Gastroesophageal sphincter (tissue), 4 donors: ENCODE measurements around the gene CLDN18. TPM values are rescaled to one million over a fixed set of nuclear protein-coding genes. Genes with fewer than 3 reads are reported as not detected.

Experiments
- ATAC-seq: fragments of 150-250 bp; one replicate; pipeline ENCODE4 v1.9.1; 2016; ENCODE audit warnings: mild to moderate bottlenecking, moderate library complexity
- H3K27ac ChIP-seq, 4 donors: fragments of 200-600 bp; sonication (generic) in 3 of 4; 1 replicate in 3 of 4; 2 replicates in 1 of 4; pipeline ENCODE4 v1.5.1; 2016 to 2019
- H3K27me3 ChIP-seq: fragments of 200-600 bp; sonication (generic); one replicate; pipeline ENCODE4 v1.5.1; 2019
- H3K36me3 ChIP-seq, 2 donors: fragments of 200-600 bp; sonication (generic); one replicate each; pipeline ENCODE4 v1.5.1; 2019; ENCODE audit warnings: control low read depth in 1 of 2
- H3K4me1 ChIP-seq, 3 donors: fragments of 200-600 bp; sonication (generic); 1 replicate in 2 of 3; 2 replicates in 1 of 3; pipeline ENCODE4 v1.5.1; 2016 to 2019; ENCODE audit warnings: control low read depth in 2 of 3
- H3K4me3 ChIP-seq, 2 donors: fragments of 200-600 bp; sonication (generic); one replicate each; pipeline ENCODE4 v1.5.1; 2019; ENCODE audit warnings: mild to moderate bottlenecking in 1 of 2, moderate library complexity in 1 of 2
- H3K9me3 ChIP-seq, 3 donors: fragments of 200-600 bp; sonication (generic); one replicate each; pipeline ENCODE4 v1.5.1; 2017 to 2019; ENCODE audit warnings: control low read depth in 2 of 3
- EP300 ChIP-seq: sonication (generic); formaldehyde crosslinking; IDR thresholded peaks from one replicate; pipeline ENCODE4 v1.6.1; 2017; ENCODE audit warnings: antibody characterized with exemption, mild to moderate bottlenecking
- POLR2A ChIP-seq, 2 donors: fragments of 450-650 bp; IDR thresholded peaks; one replicate each; pipeline ENCODE4 v1.6.1; 2017; ENCODE audit warnings: antibody characterized with exemption in 2 of 2, mild to moderate bottlenecking in 2 of 2, moderate library complexity in 1 of 2
- POLR2AphosphoS5 ChIP-seq: sonication (generic); formaldehyde crosslinking; IDR thresholded peaks from one replicate; pipeline ENCODE4 v1.6.1; 2017; ENCODE audit warnings: antibody characterized with exemption
- WGBS, 2 donors: methylation state at CpG; one replicate each; pipeline ENCODE4 v1.1.5; 2018; ENCODE audit warnings: low coverage in 1 of 2; 5-methylcytosine and 5-hydroxymethylcytosine counted together
- total RNA-seq, 4 donors: library from RNA; depleted of rRNA; stranded (reverse); fragments of >200 nt; gene quantifications; one replicate each; pipeline ENCODE4 v1.1.0, GENCODE V29; 2016
- TF ChIP-seq, protein P1 (sequence below), 4 experiments: fragments of 200-600 bp in 2 of 4; fragments of 450-650 bp in 2 of 4; sonication (generic) in 1 of 4; IDR thresholded peaks; one replicate each; pipeline ENCODE4 v1.5.1; 2017 to 2019; ENCODE audit warnings: antibody characterized with exemption in 4 of 4, mild to moderate bottlenecking in 2 of 4, moderate library complexity in 2 of 4

CLDN18 gene
- total RNA-seq, 4 donors from 2014 or later, result not detected

DNA sequence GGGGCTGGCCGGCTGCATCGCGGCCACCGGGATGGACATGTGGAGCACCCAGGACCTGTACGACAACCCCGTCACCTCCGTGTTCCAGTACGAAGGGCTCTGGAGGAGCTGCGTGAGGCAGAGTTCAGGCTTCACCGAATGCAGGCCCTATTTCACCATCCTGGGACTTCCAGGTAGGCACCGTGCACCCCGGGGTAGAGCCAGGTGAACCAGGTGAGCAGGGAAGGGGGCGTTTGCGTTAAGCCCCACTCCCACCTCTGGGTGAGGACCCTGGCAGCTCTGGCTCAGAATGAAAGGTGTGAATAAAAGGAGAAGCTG lies 267 bp downstream of the CLDN18 start:
- no peak overlapping the region for H3K27ac ChIP-seq
- no peaks in the 10 kb centered on the region for H3K9me3 ChIP-seq
- H3K4me3 ChIP-seq, result no peak overlapping the region
- H3K36me3 ChIP-seq, result peaks cover 0 to 4% of the 10 kb centered on the region in 2 donors
- no peaks in the 10 kb centered on the region for H3K4me1 ChIP-seq
- TF ChIP-seq POLR2AphosphoS5 (no peak), POLR2A (IDR thresholded peaks at IDR 0.05) (no peak), EP300 (no peak)
- TF ChIP-seq, protein P1, sequence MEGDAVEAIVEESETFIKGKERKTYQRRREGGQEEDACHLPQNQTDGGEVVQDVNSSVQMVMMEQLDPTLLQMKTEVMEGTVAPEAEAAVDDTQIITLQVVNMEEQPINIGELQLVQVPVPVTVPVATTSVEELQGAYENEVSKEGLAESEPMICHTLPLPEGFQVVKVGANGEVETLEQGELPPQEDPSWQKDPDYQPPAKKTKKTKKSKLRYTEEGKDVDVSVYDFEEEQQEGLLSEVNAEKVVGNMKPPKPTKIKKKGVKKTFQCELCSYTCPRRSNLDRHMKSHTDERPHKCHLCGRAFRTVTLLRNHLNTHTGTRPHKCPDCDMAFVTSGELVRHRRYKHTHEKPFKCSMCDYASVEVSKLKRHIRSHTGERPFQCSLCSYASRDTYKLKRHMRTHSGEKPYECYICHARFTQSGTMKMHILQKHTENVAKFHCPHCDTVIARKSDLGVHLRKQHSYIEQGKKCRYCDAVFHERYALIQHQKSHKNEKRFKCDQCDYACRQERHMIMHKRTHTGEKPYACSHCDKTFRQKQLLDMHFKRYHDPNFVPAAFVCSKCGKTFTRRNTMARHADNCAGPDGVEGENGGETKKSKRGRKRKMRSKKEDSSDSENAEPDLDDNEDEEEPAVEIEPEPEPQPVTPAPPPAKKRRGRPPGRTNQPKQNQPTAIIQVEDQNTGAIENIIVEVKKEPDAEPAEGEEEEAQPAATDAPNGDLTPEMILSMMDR (IDR thresholded peaks at IDR 0.05), result no peak
- no peak for ATAC-seq
- H3K27me3 ChIP-seq, result no peaks in the 10 kb centered on the region
- WGBS, 2 donors, result 100% methylated on average over 2 of the region's 14 CpGs; no CpG with 5 or more reads in 1 of the 2 donors

DNA sequence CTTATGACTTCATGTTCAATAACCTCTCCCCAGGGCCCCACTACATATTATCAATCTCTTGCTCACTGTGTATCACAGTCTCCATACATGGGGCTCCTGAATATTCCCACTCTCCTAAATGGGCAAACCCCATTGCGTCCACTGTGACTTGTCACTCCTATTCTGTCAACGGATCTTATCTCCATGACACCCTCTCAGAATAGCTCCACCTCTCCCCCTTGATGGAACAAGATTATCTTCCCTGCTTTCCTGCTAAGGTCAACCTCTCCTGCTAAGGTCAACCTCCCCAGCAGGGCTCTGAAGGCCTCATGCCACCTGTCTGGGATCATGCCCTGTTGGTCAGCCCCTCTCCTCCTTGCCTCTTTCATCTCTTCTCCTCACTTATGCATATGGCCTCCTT lies 1.8 kb downstream of the CLDN18 start:
- Histone ChIP-seq H3K27me3 (no peaks in the 10 kb centered on the region), H3K9me3 (no peaks in the 10 kb centered on the region), H3K4me3 (no peak overlapping the region), H3K36me3 (peaks cover 0 to 4% of the 10 kb centered on the region in 2 donors), H3K4me1 (no peaks in the 10 kb centered on the region), H3K27ac (no peak overlapping the region)
- no peak for TF ChIP-seq POLR2A (IDR thresholded peaks at IDR 0.05)
- TF ChIP-seq EP300, result no peak
- TF ChIP-seq POLR2AphosphoS5, result no peak
- TF ChIP-seq, protein P1 (IDR thresholded peaks at IDR 0.05), result no peak
- no peak for ATAC-seq
- WGBS, 2 donors, result 50 to 62% methylated on average over 2 of the region's 2 CpGs

DNA sequence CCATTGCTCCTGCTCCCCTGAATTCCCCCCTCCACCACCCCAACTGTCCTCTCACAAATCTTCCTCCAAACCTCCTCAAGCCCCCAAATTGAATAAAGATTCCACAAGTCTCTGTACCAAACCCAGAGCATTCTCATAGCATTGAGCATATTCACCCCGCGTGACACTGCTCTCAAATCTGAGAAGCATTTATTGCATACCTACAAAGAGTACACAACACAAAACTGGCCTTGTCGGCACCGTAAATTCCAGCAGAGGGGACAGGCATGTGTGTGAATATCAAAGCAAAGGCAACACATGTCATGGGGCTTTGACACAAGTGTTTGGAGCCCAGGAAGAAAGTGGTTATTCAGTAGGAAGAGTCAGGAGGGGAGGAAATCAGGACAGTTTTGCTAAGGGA lies 2.6 kb downstream of the CLDN18 start:
- Histone ChIP-seq H3K27me3 (no peaks in the 10 kb centered on the region), H3K36me3 (peaks cover 0 to 4% of the 10 kb centered on the region in 2 donors), H3K27ac (no peak overlapping the region), H3K9me3 (no peaks in the 10 kb centered on the region), H3K4me3 (no peak overlapping the region), H3K4me1 (no peaks in the 10 kb centered on the region)
- 93 to 100% methylated on average over 3 to 4 of the region's 4 CpGs for WGBS, 2 donors
- no peak for ATAC-seq
- TF ChIP-seq POLR2AphosphoS5 (no peak), EP300 (no peak), POLR2A (IDR thresholded peaks at IDR 0.05) (no peak)
- TF ChIP-seq, protein P1 (IDR thresholded peaks at IDR 0.05), result no peak

DNA sequence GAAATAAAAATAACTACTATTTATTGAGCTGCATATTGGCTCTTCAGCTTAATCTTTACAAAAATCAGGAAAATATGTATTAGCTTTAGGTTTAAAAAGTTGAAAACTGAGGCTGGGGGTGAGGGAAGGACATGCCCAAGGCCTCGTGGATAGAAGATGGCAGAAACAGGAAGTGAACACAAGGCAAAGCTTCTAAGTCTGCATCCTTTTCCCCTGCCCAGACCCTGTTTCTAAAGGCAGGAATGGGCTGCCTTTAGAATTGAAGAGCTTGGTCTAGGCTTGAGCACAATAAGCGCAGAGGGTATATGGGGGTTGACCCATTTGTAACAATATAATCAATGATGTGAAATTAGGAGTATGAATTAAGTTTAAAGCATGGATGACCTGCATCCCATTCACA lies 6.1 kb downstream of the CLDN18 start:
- Histone ChIP-seq H3K27me3 (no peaks in the 10 kb centered on the region), H3K36me3 (peaks cover 0 to 4% of the 10 kb centered on the region in 2 donors), H3K4me1 (no peaks in the 10 kb centered on the region), H3K9me3 (no peaks in the 10 kb centered on the region), H3K27ac (no peak overlapping the region), H3K4me3 (no peak overlapping the region)
- no peak for ATAC-seq
- TF ChIP-seq, protein P1 (IDR thresholded peaks at IDR 0.05), result no peak
- TF ChIP-seq POLR2AphosphoS5, result no peak
- no peak for TF ChIP-seq EP300
- TF ChIP-seq POLR2A (IDR thresholded peaks at IDR 0.05), result no peak
- 75 to 77% methylated on average over 2 of the region's 2 CpGs for WGBS, 2 donors

DNA sequence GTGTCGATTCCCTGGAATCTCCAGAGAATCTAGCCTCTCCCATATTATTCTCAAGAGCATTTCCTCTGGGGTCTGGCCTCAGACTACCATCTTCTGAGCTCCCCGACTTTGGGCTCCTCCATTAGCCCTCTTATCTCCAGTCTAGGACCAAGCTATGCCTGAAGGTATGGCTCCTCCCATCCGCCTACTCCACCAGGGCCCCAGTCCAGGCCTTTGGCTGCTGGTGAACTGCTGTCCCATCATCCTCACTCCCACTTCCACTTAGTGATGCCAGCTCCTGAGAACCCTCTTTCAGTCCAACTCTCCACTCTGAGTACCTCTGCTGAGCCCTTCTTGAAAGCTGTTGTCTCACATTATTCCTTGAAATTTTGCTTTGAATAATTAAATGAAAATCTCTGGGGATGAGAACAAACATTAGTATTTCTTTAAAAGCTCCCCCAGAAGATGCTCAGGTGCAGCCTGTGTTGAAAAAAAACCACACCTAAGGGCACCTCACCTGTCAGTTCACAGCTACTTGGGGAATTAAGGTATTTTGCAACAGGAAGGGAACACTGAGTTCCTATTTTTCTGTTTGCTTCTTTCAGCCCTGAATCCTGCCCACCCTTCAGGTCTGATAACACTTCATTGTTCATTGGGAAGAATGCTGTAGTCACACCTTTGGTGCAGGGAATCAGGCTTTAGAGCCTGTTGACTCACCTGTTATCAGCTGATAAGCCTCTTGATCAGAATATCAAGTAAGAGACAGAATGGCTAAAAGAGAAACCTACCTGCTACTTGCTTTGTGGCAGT lies 9.5 kb downstream of the CLDN18 start:
- Histone ChIP-seq H3K27ac (no peak overlapping the region), H3K27me3 (no peaks in the 10 kb centered on the region), H3K4me1 (no peaks in the 10 kb centered on the region), H3K4me3 (no peak overlapping the region), H3K36me3 (peaks cover 0 to 15% of the 10 kb centered on the region in 2 donors), H3K9me3 (no peaks in the 10 kb centered on the region)
- WGBS, 2 donors, result 93 to 97% methylated on average over 3 of the region's 3 CpGs
- TF ChIP-seq, protein P1 (IDR thresholded peaks at IDR 0.05), result no peak
- no peak for TF ChIP-seq POLR2A (IDR thresholded peaks at IDR 0.05)
- no peak for TF ChIP-seq EP300
- no peak for TF ChIP-seq POLR2AphosphoS5
- ATAC-seq, result no peak
